ENCODE measurements around the gene SMIM33.

SMIM33 gene

GRCh38 chr5:139451176-139451575 lies 19.6 kb upstream of the SMIM33 start:
- DNase-seq (ENCODE audit: low read depth), result no peak
- no peak for TF ChIP-seq CTCF (IDR thresholded peaks at IDR 0.05; ENCODE audit: low read depth, low read length, missing control alignments)

DNA sequence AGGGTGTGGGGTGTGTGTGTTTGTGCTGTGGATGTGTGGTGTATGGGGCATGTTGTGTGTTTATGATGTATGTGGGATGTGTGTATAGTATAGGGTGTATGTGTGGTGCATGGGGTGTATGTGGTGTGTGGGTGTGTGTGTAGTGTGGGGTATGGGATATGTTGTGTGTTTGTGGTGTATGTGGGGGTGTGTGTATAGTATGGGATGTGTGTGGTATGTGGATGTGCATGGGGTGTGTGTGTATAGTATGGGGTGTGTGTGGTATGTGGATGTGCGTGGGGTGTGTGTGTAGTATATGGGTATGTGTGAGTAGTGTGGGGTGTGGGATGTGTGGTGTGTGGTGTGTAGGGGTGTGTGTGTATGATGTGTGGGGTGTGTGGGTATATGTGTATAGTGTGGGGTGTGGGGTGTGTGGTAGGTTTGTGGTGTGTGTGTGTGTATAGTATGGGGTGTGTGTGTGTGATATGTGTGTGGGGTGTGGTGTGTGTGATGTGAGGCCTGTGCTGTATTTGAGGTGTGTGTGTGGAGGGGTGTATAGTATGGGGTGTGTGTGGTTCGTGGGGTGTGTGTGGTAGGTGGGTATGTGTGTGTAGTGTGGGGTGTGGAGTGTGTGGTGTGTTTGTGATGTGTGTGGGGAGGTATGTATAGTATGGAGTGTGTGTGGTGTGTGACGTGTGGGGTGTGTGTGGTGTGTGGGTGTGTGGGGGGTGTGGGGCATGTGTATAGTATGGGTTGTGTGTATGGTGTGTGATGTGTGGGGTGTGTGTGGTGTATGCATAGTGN lies 18.7 kb upstream of the SMIM33 start:
- no peak for DNase-seq (ENCODE audit: low read depth)
- no peak overlapping the region for H3K4me3 ChIP-seq (ENCODE audit: low read depth, low read length)
- no peak for TF ChIP-seq CTCF (IDR thresholded peaks at IDR 0.05; ENCODE audit: low read depth, low read length, missing control alignments)

More at GRCh38 chr5:139451176-139451575, 19.6 kb upstream of the SMIM33 start:
- H3K4me3 ChIP-seq (ENCODE audit: low read depth, low read length), result no peak overlapping the region

GRCh38 chr5:139453683-139454567 lies 16.9 kb upstream of the SMIM33 start:
- H3K4me3 ChIP-seq (ENCODE audit: low read depth, low read length), result no peak overlapping the region
- no peak for TF ChIP-seq CTCF (IDR thresholded peaks at IDR 0.05; ENCODE audit: low read depth, low read length, missing control alignments)
- no peak for DNase-seq (ENCODE audit: low read depth)

GRCh38 chr5:139454568-139455290 lies 16.1 kb upstream of the SMIM33 start:
- no peak overlapping the region for H3K4me3 ChIP-seq (ENCODE audit: low read depth, low read length)
- TF ChIP-seq CTCF (IDR thresholded peaks at IDR 0.05; ENCODE audit: low read depth, low read length, missing control alignments), result no peak
- no peak for DNase-seq (ENCODE audit: low read depth)

DNA sequence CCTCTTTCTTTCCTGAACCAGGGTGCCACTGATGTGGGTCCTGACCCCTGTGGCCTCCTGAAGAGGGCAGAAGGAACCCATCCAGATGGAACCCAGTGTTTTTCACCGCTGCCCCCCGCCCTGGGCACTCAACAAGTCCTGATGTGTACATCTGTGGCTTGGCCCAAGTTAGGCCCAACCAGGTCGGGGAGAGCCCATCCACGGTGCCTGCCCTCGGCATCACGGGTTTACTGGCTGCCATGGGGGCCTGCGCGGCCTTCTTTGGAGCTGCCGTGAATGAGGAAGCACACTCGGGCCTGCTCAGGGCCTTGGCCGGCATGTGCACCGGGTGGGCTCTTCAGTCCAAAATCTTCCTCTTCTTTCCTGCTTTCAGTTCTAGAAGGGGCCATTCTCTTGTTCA lies 14.0 kb upstream of the SMIM33 start:
- TF ChIP-seq CTCF (IDR thresholded peaks at IDR 0.05; ENCODE audit: low read depth, low read length, missing control alignments), result no peak
- no peak for DNase-seq (ENCODE audit: low read depth)
- H3K4me3 ChIP-seq (ENCODE audit: low read depth, low read length), result no peak overlapping the region

GRCh38 chr5:139457241-139457640 lies 13.6 kb upstream of the SMIM33 start:
- TF ChIP-seq CTCF (IDR thresholded peaks at IDR 0.05; ENCODE audit: low read depth, low read length, missing control alignments), result no peak
- no peak for DNase-seq (ENCODE audit: low read depth)
- no peak overlapping the region for H3K4me3 ChIP-seq (ENCODE audit: low read depth, low read length)

Measured in GM12864 (cell line).